Neutrophil (primary cell): ENCODE measurements around the gene SRL.

Experiments used
- H3K27ac ChIP-seq: fragments of 200-600 bp; sonication (generic); 2 replicates; pipeline ENCODE4 v1.5.1; 2016; ENCODE audit warnings: mild to moderate bottlenecking, moderate library complexity
- H3K27me3 ChIP-seq: fragments of 200-600 bp; sonication (generic); 2 replicates; pipeline ENCODE4 v1.6.0; 2016; ENCODE audit warnings: mild to moderate bottlenecking
- H3K36me3 ChIP-seq: fragments of 200-600 bp; sonication (generic); 2 replicates; pipeline ENCODE4 v1.5.1; 2017
- H3K4me1 ChIP-seq, 2 experiments: fragments of 200-600 bp in 1 of 2; sonication (generic) in 1 of 2; 1 replicate in 1 of 2; 2 replicates in 1 of 2; pipeline versions ENCODE4 v1.5.1 to v1.6.1; 2013 to 2016; ENCODE audit warnings: low read depth in 1 of 2, low read length in 1 of 2, mild to moderate bottlenecking in 1 of 2, moderate library complexity in 1 of 2; ENCODE audit not compliant: control insufficient read depth in 1 of 2, insufficient read depth in 1 of 2
- H3K4me3 ChIP-seq, 2 experiments: fragments of 200-600 bp in 1 of 2; sonication (generic) in 1 of 2; 1 replicate in 1 of 2; 2 replicates in 1 of 2; pipeline ENCODE4 v1.5.1; 2013 to 2016; ENCODE audit warnings: low read depth in 1 of 2, low read length in 1 of 2, mild to moderate bottlenecking in 1 of 2, moderate library complexity in 1 of 2
- H3K9me3 ChIP-seq: fragments of 200-600 bp; sonication (generic); 2 replicates; pipeline ENCODE4 v1.5.1; 2016
- CTCF ChIP-seq: fragments of 200-600 bp; sonication (generic); IDR thresholded peaks from 2 replicates; pipeline ENCODE4 v1.5.1; 2016; ENCODE audit warnings: antibody characterized with exemption

SRL gene

GRCh38 chr16:4172070-4172469 lies 69.8 kb downstream of the SRL start:
- Histone ChIP-seq H3K36me3 (no peaks in the 10 kb centered on the region), H3K4me1 (peaks cover 0 to 14% of the 10 kb centered on the region in 2 experiments), H3K4me3 (no peak overlapping the region), H3K9me3 (no peaks in the 10 kb centered on the region), H3K27ac (no peak overlapping the region), H3K27me3 (no peaks in the 10 kb centered on the region)
- no peak for TF ChIP-seq CTCF

DNA sequence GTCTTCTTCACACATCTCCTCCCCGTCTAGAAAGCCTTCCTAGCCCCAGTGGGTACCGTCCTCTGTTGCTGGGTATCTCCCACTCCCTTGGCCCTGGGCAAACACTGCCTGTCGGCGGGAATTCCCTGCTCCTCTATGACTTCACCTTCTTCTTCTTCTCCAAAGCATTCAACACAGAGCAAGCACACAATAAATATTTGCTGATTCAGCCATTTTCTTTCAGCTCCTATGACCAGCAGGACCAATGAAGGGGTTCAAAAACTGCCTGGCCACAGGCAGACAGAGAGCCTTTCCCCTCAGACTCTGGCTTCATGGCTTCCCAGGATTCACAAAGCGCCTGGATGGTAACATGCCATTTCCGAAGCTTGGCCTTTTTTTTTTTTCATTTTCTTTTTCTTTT lies 72.5 kb downstream of the SRL start:
- peaks cover 0 to 14% of the 10 kb centered on the region in 2 experiments for H3K4me1 ChIP-seq
- H3K36me3 ChIP-seq = no peaks in the 10 kb centered on the region
- no peaks in the 10 kb centered on the region for H3K9me3 ChIP-seq
- TF ChIP-seq CTCF = no peak
- H3K27me3 ChIP-seq = no peaks in the 10 kb centered on the region
- no peak overlapping the region for H3K4me3 ChIP-seq
- H3K27ac ChIP-seq = no peak overlapping the region

DNA sequence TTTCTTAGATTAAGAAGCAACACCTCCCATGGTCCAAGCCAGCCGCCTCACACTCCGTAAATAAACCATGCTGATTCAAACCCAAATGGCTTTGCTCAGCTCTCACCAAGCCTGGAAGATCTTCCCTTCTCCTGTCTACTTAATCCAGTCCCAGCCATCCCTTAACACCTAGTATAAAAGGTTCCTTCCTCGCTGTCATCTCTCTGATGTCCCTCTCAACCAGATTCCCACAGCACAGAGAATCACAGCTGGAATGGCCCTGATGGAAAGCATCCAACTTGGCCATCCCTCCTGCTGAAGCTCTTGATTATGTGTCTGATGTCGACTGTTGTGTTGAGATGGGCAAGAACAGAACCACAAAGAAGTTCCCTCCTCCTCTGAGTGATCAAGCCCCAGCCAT lies 75.1 kb downstream of the SRL start:
- TF ChIP-seq CTCF = no peak
- H3K9me3 ChIP-seq = no peaks in the 10 kb centered on the region
- H3K27me3 ChIP-seq = no peaks in the 10 kb centered on the region
- H3K4me3 ChIP-seq = no peak overlapping the region
- peaks cover 0 to 14% of the 10 kb centered on the region in 2 experiments for H3K4me1 ChIP-seq
- H3K27ac ChIP-seq = no peak overlapping the region
- H3K36me3 ChIP-seq = no peaks in the 10 kb centered on the region

DNA sequence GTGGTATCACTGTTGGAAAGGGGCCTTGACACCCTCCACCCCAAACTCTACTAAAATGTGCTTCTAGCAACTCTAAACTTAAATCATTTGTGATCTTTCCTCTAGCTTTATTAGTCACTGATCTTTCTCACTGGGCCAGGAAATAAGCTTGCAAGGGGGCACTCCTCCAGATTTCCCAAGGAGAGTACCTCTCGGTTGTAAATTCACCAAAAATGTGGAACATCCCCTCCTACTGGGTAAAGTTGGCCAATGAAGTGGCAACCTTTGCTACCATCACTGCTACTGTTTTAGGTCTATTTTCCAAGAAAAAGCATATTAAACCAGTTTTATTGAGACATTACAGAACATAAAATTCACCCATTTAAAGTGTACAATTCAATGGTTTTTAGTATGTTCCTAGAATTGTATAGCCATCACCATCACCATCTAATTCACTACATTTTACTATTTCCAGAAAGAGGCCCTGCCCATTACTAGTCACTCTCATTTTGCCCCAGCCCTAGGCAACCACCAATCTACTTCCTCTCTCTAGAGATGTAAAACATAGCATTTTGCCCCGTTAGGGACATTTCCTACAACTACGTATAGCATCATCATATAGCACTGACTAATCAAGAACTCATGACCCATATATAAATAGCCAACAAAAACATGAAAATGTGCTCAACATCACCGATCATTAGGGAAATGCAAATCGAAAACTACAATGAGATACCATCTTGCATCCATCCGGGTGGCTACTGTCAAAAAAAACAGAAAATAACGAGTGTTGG lies 81.0 kb downstream of the SRL start:
- H3K4me1 ChIP-seq = no peaks in the 10 kb centered on the region
- no peaks in the 10 kb centered on the region for H3K9me3 ChIP-seq
- H3K4me3 ChIP-seq = no peak overlapping the region
- no peaks in the 10 kb centered on the region for H3K27me3 ChIP-seq
- no peaks in the 10 kb centered on the region for H3K36me3 ChIP-seq
- TF ChIP-seq CTCF = no peak
- H3K27ac ChIP-seq = no peak overlapping the region

GRCh38 chr16:4159726-4160125 lies 82.2 kb downstream of the SRL start:
- no peak overlapping the region for H3K27ac ChIP-seq
- TF ChIP-seq CTCF = no peak
- H3K27me3 ChIP-seq = no peaks in the 10 kb centered on the region
- no peaks in the 10 kb centered on the region for H3K9me3 ChIP-seq
- no peaks in the 10 kb centered on the region for H3K36me3 ChIP-seq
- no peaks in the 10 kb centered on the region for H3K4me1 ChIP-seq
- no peak overlapping the region for H3K4me3 ChIP-seq
